Activated CD8-positive, alpha-beta memory T cell treated with anti-CD3 and anti-CD28 coated beads for 4 hours (primary cell): ENCODE data around the gene BMP2K.
"Not testable (repeated sequence)": the region's sequence is repeated elsewhere in the genome, so short reads cannot be mapped to it uniquely, and the experiment has no call there.

Experiments used
- DNase-seq, 2 donors: peaks; one replicate each; pipeline ENCODE4 v3.0.0-alpha.2; 2020; ENCODE audit warnings: low read depth in 2 of 2

The BMP2K gene

DNA sequence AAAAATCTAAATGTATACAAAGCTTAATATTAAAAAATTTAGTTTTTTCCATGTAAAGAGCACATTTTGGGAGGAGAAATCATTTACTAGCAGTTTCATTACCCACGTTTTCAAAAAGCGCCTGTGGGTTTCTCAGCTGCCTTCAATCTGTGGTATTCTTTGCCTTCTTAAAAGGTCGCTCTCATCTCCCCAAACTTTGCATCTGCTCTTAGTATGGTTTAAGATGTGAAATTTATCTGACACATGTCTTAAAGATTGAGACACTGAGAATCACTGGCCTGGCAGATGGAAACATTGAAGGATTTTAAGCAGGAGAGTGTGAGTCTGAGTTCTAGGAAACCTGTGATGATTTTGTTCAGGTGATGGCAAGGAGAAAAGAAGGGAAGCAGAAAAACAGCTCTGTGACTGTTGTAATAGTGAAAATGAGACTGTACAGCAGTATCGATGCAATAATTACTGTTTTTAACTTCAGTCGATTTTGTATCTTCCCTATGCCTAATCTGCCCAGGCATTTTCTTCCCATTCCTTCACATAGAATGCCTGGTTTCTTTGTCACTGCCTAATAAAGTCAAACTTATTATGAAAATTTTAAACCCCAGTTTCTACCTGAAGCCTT, 87.2 kb downstream of the BMP2K start:
- no peak for DNase-seq

DNA sequence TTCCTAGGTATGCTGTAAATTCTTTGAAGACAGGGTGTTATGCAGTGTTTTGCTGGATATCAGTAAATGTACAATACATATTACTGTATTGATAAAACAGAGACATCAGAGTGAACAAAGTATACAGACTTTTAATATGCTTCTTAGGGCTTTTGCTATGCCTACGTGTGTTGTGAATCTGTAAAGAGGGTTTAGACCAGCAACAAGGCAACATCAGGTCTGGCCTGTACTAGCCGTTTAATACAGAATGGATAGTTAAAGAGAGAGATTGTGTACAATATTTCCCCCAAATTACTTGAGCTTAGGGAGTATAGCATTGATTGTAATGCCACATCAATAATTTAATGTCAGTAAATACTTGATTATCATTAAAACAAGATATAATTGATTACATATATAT, 87.8 kb downstream of the BMP2K start:
- no peak for DNase-seq

DNA sequence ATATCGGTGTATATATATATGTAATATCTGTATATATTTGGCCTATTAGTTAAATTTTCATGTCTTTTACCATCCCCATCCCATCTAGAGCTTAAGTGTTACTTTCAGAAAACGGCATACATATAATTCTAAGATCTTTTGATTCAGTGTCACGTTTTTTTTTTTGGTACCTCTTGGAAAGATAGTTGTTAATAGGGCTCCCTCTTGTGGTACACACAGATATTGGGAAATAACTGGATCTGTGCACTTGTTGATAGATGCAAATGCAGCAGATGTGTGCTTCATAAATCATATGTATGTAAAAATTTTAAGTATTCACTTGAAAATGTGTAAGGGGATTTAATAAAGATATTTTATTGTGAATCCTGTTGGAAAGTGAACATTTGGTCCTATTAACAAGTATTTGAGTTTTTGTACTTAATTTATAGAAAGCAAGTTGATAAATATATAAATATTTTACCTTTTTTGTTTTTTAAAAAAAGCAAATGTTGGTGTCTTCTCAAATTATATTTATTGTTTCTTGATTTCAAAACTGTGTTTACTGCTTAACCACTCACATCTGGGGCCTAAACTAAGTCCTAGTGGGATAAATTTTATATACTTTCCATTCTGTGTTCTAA, 88.4 kb downstream of the BMP2K start:
- no peak for DNase-seq

DNA sequence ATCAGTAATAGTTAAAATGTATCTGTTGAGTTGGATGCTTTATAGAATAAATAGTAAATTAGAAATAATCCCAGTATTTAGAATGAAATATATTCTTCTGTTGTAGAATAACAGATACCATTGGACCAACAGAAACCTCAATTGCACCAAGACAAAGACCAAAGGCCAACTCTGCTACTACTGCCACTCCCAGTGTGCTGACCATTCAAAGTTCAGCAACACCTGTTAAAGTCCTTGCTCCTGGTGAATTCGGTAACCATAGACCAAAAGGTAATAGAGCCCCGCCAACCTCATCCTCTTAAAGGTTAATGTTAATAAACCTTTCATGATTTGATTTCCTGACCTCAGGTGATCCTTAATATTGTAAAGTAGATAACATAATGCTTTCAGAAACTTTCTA, 89.3 kb downstream of the BMP2K start:
- DNase-seq, result no peak

DNA sequence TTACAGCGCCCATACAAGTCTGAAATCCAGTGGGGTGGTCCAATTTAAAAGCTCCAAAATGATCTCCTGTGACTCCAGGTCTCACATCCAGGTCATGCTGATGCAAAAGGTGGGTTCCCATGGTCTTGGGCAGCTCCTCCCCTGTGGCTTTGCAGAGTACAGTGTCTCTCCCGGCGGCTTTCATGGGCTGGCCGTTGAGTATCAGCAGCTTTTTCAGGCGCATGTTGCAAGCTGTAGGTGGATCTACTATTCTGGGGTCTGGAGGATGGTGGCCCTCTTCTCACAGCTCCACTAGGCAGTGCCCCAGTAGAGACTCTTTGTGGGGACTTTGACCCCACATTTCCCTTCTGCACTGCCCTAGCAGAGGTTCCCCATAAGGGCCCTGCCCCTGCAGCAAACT, 92.6 kb downstream of the BMP2K start:
- not testable (repeated sequence) for DNase-seq

DNA sequence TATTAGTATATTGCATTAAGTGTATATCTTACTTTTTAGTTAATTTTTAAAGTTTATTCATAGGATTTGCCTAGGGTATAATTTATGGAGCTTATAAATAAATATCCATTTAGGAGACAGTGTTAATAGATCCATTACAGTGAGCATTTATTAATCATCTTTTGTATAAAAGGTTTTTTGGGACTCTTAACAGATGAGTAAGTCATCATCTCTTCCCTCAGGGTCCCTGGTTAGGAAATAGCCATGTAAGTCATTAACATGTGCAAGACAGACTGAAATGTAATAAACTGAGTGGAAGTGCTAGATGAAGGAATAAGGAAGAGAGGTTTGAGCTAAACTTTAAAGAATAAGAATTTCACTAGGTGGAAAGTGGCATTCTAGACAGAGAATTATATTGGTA, 93.9 kb downstream of the BMP2K start:
- DNase-seq, result no peak

DNA sequence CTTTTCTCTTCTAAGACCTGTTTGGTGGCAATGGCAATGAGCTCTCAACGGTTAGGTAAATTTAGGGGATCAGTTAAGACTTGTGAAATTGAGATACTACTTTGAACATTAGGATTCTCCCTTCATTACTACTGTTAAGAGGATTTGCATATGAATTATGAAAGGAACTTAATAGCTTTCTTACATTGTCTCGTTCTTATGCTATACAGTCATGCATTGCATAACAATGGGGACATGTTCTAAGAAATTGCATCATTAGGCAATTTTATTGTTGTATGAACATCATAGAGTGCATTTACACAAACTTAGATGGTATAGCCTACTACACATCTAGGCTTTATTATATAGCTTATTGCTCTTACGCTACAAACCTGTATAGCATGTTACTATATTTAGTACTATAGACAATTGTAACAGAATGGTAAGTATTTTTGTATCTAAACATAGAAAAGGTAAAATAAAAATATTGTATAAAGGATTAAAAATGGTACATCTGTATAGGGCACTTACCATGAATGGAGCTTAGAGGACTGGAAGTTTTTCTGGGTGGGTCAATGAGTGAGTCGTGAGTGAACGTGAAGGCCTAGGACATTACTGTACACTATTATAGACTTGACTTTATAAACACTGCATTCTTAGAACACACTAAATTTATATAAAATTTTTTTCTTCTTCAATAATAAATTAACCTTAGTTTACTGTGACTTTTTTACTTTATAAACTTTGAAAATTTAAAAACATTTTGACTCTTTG, 100.6 kb downstream of the BMP2K start:
- no peak for DNase-seq

DNA sequence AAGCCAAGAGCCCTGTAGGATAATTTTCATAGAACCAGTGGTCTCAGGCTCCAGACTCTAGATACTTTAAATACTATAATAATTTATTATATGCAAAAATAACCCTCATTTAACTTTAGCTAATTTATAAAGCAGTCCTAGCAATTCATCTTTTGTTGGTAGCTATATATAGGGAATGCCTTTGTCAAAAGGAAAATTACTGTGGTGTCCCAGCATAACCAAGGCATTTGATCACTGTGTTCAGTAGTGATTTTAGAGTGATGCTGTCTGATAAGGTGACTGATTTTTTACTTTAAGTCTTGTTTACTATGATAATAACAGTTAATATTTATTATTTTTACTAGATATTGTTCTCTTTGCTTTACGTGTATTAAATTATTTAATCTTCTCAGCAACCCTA, 101.9 kb downstream of the BMP2K start:
- DNase-seq, result no peak

DNA sequence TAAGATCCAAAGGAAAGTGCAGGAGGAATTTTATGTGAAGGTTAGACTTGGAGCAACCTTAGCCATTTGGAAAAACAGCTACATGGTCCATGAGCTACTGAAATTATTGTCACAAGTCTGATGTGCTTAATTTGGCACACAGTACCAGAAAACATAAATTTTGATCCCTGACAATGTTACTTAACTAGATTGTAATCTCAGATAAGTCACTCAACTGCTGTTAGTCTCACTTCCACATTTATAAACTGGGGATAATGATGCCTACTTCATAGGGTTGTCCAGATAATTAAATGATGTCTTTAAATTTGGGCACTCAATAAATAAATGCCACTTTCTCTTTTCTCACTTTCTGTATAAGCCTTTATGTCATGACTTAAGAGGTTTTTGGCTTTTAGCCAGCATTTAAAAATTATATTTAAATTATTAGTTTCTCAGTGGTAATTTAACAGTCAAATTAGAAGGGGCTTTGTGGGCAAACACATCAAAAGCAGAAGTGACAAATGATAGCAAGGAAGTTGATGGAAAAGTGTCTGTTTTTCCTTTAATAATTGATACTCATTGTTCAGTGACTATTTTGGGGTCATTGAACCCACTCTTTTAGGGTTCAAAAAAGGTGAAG, 104.8 kb downstream of the BMP2K start:
- DNase-seq, result no peak

DNA sequence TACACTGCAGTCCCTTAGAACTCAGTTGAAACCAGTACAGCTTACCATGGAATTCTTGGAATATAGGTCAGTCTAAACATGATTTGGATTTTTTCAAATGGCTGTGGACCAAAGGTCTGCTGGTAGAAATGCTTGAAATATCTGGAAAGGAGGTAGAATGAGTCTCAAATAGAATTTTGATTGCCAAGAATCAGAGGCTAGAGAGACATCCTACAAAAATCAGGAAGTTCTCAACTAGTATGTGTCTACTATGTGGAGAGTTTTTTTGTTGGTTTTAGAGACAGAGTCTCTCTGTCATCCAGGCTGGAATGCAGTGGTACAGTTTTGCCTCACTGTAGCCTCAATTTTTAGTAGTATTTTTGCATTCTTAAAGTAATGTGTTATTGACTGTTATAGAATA, 109.4 kb downstream of the BMP2K start:
- no peak for DNase-seq

DNA sequence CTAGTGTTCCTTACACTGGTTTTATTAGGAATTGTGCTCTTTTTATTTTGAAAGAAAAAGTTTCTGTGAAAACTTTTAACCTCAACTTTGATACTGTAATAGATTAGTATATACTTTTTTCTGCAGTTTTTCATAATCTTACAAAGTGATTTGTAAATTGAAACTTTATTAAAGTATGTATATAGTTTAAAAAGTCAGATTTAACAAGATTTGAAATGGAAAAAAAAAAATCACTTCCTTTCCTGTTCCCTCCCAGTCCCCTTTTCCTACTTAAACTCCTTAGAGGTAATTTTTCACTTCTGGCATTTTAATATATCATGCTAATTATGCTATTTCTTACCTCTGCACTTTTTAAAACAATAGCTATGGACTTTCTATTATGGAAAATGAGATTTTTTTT, 113.8 kb downstream of the BMP2K start:
- no peak for DNase-seq

DNA sequence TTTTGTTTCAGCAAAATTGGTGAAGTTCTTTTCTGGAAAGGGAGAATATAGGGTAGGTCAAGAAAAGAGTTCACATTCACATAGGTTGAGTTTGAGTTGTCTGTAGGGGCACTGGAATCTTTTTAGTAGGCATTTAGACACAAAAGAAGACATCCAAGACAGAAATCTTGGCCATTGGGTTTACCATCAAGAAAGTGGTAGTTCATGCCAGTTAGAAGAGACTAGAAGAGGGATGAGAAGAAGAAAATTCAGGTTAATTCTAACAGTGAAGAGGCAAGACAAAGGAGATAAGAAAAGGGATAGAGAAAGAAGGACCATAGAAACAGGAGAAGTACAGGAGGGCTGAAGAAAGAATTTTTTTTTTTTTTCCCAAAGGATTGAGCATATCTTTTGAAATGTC, 123.2 kb downstream of the BMP2K start:
- no peak for DNase-seq

DNA sequence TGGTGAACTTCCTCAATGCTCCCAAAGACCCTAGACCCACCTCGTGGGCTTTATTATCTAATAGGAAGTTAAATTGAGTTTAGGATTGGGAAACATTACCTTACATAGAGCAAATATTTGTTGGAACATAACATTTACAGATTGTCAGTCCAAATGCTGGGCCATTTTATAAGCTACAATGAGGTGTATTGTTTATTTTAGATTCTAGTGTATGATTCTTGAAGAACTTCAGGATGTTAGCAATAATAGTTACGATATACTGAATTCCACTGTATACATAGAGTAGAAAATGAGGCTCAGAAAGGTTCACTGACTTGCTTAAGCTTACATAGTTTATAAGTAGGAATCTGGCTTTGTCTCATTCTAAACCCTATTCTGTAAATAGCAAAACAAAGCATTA, 125.7 kb downstream of the BMP2K start:
- no peak for DNase-seq

DNA sequence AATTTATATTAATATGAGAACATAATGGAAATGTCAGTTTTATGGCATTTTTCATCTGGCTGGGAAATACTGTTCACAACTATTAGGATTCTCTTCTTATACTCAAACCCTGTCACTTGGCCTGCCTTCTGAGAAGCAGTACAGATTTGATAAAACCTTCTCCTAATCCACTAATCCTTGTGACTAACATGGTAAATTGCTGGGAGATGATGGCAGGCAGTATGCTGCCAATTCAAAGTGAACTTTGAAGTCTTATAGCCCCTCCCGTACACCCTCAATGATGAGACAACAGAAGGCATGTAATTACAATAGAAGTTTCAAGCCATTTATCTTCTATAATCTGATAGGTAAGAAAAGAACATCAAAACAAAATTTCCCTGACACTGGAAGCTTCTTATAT, 126.1 kb downstream of the BMP2K start:
- DNase-seq, result no peak

DNA sequence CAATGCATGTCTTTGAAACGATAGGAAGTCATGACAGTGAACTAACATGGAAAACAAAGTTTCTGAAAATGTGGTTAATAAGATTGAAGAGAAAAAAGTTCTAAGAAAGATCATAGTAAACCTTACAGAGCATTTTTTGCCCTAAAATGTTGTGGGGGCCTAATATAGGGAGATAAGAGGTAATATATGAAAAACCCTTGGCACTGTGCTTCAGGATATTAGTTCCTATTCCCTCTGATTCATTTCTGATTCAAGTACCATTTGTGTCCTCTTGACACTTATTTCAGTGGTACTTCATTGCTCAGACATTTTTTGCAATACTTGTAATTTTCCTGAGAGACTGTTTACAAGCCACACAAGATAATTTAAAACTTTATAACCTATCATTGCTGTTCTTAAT, 128.0 kb downstream of the BMP2K start:
- DNase-seq, result no peak

DNA sequence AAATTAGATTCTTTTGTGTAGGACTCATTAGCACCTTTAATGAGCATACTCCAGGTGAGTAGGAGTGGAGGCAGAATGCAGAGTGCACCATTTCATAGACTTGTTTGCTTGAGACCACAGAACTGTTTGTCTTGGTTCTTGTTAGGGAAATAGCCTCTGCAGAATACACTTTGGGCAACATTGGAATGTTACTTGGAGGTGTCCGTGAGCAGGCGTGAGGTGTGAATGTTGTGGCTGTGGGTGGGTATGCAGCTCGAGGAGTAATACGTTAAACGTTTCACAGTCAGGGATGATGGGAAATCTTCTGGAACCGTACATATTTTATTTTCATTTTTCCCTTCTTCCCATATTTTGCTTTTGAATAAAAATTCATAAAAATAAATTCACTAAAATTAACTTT, 131.5 kb downstream of the BMP2K start:
- DNase-seq, result no peak

DNA sequence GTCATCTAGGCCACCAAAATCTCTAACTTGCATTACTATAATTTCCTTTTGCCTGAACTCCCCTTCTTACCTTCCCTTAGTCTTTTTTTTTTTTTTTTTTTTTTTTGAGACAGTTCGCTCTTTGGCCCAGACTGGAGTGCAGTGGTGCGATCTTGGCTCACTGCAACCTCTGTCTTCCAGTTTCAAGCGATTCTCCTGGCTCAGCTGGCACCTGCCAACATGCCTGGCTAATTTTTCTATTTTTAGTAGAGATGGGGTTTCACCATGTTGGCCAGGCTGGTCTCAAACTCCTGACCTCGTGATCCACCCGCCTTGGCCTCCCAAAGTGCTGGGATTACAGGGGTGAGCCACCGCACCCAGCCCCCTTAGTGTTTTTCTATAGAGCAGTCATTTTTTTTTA, 132.8 kb downstream of the BMP2K start:
- not testable (repeated sequence) for DNase-seq

DNA sequence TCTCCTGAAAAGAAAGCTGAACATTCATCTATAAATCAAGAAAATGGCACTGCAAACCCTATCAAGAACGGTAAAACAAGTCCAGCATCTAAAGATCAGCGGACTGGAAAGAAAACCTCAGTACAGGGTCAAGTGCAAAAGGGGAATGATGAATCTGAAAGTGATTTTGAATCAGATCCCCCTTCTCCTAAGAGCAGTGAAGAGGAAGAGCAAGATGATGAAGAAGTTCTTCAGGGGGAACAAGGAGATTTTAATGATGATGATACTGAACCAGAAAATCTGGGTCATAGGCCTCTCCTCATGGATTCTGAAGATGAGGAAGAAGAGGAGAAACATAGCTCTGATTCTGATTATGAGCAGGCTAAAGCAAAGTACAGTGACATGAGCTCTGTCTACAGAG, 134.5 kb downstream of the BMP2K start:
- no peak for DNase-seq

DNA sequence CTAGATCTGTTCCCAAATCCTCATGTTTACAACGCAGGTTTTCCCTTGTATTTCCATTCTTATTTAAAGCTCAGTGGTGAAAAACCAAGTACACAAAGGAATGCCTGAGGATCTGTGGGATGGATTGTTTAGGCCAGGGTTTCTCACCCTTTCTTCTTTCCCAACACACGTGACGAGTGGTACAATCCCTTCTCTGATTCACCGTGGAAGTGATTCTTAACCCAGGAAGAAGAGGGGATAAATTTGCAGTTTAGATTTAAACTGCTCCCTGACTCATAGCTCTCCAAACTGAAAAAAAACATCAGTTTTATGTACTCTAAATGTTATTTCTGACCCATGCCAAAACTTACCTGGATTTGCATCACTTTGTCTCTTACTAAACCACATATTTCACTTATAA, 146.1 kb downstream of the BMP2K start:
- DNase-seq, result no peak

DNA sequence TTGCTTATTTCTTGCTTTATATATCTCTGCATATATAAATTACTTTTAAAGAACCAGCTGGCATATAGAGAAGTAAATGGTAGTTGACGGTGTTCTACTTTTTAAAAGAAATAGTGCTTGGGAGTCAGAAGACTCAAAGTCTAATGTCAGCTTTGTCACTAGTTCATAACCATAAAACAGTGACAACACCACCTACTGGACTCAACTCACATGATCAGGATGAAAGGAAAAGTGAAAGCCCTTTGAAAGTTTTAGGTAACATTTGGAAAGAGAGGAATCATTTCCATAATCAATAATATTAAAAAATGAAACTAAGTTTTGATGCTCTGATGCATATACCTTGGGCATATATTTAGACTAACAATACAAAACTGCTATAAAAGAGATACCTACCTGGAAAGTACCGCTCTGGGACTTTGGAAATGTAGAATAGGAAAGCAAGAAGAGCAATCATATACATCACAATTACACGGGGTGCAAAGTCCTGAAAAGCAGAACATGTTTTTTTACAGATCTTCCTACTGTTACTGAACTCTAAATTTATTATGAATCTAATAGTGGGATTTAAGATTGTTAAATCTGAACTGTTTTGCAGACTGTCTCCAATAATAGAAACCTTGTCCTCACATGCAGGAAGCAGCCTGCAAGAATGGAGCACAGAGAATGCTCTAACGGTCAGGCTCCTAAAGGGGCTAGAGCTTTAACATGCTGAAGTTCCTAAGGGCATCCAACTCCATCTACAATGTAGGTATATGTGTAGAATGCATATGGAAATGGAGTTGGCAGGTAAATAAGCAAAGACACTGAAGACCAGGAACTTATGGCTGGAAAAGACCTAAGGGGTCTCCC, 147.5 kb downstream of the BMP2K start:
- no peak for DNase-seq

DNA sequence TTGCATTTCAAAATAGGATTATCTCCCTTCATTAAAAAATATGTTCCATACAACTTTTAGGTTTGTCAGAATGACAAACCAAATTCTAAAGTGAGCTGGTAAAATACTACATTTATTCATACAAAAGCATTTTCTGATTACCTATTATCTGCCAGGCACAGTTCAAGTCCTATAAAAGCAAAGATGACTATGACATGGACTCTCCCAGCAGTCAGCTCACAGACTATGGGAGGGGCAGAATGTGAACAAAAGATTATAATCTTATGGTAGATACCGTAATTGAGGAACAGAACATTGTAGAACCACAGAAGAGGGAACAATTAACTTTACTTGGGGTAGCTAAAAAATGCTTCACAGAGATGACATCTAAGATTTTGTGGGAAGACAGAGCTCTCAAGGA, 150.7 kb downstream of the BMP2K start:
- DNase-seq, result no peak

DNA sequence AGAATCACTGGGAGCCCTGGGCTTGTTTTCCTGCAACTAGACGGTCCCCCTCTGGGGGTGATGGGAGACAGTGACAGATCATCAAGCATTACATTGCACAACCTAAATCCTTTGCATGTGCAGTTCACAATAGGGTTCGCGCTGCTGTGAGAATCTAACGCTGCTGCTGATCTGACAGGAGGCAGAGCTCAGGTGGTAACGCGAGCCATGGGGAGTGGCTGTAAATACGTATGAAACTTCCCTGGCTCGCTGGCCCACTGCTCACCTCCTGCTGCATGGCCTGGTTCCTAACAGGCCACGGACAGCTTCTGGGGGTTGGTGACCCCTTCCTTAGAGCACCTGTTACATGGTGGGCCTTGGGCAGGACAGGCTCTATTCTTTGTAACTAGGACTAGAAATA, 152.7 kb downstream of the BMP2K start:
- no peak for DNase-seq
